ENCODE measurements around the gene SH2B2.
"Not testable (repeated sequence)": the region's sequence is repeated elsewhere in the genome, so short reads cannot be mapped to it uniquely, and the experiment has no call there.

GRCh38 chr7:102325106-102325505 lies 38.4 kb downstream of the SH2B2 start:
- TF ChIP-seq CTCF, POLR2A (IDR thresholded peaks at IDR 0.05): not testable (repeated sequence)
